HPDE6-E6E7 (cell line): ENCODE data around the gene PDGFA.

Experiments used
- DNase-seq: peaks from one replicate; pipeline ENCODE4 v3.0.0; 2011; ENCODE audit warnings: missing footprints; ENCODE audit errors: extremely low spot score

PDGFA gene

DNA sequence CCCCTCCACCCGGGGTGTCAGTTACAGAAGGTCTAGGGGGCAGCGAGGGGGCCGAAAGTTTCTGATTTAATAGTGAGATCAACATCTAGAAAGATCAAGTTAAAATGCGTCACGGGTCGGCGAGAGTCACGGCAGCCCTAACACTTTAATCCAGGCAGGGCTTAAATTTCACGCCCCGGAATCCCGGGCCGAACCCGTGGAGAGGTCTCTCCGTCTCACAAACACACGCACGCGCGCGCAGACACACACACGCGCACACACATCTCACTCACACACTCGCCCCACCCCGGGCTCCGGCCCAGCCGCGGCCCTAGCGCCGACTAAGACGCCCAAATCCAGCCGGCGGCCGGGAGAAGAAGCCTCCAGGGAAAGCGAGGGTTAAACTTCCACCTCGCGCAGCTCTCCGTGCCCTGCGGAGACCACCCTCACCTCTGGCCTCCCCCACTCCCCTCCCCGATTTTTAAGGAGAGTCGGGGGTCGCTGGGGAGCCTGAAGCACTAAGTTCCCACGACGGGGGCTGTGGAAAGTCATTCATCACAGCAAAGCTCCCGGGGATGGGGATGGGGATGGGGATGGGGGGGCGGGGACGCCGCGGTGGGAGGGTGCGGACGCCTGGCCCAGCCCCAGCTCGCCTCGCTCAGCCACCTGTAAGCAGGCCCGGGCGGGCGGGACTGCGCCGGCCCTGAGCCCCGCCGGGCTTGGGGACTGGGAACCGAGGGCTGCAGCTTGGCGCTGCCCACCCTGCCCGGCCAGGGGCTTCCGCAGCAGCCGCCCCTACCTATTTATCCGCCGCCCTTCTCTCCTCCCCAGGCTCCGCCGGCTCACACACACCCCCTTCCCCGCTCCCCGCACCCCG, 1.6 kb downstream of the PDGFA start:
- DNase-seq = no peak

DNA sequence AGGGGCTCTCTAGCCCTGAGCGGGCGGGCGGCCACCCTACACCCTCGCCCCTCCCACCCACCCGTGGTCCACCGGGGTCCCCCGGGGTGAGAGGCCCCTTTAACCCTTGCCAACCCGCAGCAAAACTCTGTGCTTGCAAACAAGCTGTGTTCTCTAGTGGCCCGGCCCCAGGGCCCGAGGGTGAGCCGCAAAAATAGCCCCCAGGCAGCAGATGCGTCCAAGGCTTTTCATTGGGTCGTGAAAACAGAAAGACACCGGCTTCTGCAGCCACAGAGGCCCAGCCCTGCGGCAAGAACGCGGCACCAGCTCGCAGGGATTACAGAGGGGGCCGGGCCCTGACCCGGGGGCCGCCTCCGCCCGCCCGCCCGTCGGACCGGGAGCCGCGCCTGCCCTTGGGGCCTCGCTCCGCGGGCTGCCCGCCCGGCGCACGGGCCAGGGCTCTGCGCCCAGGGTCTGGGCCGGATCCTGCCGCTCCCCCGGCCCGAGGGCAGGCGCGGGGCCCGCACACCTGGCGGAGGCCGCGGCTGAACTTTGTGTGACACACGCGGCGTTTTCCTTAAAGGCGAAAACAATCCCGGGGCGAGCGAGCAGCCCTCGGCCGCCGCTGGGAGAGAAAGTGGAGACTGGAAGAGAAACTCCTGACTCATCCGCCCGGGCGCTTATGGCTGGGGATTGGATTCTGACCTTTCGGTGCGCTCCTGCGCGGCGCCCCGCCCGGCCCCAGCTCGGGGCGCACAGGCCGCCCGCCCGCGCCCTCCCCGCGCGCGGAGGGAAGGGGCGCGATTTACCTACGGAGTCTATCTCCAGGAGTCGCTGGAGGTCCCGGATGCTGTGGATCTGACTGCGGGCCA, 2.8 kb downstream of the PDGFA start:
- DNase-seq = no peak

DNA sequence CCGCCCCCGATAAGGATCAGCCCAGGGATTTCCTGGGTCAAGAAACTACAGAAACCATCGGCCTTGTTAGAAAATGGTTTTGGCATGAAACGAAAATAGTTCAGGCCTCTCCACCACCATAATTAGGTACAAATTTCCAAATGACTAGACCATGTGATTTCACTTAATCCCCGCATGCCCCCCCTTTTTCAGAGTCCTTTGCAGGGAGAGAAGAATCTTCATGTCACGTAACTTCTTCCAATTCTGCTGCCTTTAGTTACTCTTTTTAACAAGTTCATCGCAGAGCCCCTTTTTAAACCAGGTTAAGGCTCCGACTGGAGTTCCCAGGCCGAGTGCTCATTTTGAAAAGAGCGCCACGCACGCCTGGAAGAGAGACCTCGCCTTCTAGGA, 3.4 kb downstream of the PDGFA start:
- DNase-seq = no peak

DNA sequence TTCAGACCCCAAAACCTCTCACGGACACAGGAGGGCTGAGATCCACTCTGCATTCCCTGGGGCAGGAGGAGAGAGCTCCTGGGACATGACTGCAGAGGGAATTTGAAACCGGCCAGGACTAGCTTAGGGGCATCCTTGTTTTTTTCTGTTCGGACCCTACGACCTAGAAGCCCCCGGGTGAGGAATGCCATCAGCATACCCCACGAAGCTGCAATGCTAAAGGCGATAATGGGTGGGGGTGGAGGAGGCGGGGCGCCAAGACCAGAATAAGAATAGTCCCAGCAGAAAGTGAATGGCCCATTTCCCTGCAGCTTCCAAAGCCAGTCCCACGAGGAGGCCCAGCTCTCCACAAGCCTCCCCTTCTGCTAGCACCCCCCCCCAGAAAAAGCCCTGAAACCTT, 4.0 kb downstream of the PDGFA start:
- DNase-seq = no peak

DNA sequence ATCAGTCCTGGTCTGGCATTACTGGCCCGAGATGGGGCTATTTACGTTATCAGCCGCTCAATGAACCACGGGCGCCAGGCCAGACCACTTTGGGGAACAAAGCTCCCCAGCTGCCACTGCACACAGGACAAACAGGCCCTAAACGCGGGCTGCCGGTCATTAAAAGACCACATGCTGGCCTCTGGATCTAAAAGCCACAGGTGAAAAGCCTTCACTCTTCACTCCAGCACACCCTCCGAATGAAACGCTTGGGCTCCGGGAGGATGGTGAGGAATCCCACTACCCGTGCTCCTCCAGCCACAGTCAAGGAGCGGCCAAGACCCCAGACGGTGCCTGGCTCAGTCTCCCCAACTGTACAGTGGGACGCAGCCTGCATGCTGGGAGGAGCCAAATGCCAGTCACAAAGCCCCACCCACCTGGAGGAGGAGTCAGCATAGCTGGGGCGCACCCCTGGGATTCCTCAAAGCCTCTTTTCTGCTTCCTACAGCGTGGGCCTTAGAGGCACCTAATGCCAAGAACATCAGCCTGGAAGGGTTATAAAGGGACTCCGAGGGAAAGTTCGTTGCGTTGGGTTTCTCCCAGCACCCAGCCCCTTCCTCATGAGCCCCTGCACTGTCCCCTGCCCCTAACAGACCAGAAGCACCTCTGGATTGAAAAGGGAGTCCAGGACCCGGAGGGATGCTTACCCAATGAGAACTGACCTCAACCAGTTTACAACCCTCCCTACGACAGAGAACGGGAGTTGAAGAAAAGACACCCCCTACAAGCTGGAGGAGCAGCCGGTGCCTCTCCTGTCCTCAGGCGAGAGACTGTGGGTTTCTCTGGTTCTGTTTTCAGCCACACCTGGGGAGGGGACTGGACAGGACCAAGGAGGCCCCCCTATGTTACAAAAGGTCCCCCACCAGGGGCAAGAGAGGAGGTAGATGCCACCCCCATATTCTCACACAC, 4.7 kb downstream of the PDGFA start:
- peak; percentile 71 for DNase-seq

DNA sequence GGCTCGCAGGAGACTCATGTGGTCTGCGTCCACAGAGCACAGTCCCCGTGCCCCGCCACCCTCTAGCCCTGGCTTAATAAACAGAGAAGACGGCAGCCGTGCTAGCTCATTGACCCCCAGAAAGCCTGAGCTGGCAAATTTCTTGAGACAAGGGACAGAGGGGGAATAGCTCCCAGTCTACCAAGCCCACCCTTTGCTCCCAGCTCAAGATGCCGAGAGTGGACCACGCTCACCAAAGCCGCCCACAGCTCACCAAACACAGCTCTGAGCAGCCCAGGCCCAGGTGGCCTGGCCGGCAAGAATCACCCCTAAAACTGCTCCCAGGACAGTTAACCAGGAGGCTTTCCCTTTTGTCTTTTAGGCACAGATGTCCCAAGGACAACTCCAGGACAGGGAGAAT, 5.4 kb downstream of the PDGFA start:
- DNase-seq = no peak

DNA sequence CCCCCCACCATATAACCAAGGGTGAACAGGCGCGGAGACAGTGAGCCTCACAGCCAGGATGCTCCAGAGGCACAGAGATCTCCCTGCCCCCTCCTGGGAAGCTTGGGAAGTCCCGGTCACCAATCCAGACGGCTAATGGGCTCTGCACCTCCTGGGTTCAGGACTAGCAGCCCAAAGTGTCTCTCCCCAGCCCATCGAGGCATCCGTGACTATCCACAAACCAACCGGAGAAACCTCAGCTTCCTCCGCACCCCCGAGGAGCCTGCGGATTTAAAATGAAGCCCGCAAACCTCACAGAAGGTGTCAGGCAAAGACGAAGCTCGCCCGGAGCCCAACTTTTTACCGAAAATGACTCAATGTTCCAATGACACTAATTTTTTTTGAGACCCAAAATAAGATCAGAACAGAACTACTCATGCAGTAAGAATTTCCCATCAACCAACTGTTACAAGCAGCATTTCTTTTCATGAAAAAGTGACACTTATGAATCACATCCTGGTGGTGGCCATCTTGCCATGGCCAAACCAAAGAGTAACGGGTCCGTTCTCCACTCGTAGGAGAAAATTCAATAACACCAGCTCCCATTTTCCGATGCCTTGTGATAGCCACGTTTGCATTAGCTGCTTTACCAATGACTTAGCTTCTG, 6.0 kb downstream of the PDGFA start:
- DNase-seq = no peak

DNA sequence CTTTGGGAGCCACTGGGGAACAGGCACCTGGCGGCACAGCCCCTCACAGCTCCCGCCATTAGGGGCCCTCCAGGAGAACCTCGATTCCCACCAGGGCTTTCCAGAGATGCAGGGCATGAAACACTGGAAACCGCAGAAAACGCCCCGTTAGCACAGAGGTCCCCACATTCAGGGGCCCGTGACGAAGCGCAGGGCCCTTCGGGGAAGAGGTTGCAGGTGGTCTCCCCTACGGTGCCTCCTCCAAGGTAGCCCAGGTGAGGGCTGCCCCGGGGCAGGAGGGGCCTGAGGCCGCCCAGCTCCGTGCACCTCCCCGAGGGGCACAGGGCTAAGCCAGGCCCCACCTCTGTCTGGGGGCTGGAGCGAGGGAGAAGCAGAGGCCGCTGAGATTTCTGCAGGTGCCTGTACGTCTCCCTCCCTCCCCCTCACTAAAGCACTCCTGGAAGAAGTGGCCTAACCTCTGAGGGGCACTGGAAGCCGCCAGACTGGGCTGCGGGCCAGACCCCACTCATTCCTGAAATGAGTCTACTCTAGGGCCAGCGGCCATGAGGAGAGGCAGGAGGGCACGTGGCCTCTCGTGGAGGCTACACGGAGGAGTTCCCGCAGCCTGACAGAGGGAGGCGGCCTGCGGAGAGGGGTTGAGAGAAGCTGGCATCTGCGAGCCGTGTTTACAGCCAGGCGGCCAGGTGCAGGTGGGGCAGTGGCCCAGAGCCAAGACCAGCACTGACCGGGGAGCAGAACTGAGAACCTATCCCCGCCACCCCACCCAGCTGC, 6.9 kb downstream of the PDGFA start:
- no peak for DNase-seq

DNA sequence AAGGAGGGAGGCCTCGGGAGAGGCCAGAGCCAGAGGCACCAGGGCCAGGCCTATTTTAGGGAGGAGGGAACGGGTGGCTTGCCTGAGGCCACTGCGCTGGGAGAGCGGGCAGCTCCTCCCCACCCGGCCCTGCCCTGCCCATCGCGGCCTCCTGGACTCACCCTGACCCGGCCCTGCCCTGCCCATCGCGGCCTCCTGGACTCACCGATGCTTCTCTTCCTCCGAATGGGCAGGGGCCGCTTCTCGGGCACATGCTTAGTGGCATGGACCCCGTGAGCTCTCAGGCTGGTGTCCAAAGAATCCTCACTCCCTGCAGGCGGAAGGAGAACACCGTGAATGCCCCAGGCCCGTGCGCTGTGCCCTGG, 7.5 kb downstream of the PDGFA start:
- no peak for DNase-seq

DNA sequence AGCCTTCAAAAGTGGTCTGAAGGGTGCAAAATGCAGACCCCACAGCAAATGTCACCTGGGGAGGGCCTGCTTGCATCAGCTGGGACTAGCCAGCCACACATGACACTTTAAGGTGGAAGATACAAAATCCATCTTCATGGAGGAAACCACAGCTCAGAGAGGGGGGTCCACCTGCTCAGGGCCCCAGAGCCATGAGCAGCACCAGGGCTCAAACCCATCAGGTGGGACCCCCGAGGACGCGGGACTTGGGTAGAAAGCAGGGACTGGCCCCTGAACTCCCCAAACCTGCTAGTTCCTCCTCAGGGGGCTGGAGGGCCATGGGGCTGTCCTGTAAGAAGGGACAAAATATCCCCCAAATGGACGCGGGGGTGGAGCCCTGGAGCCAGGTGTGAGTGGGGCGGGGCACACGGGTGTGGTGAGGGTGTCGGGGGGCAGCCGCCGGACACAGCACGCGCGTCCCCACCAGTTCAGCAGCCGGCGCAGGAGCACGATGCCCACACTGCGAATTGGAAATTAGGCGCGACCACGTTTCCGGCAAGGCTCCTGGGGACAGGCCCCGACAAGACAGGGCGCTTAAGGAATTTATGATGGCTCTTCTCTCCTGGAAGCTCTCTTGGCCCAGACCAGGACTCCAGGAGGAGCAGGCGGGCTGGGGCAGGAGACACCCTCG, 8.0 kb downstream of the PDGFA start:
- DNase-seq = peak; percentile 72

DNA sequence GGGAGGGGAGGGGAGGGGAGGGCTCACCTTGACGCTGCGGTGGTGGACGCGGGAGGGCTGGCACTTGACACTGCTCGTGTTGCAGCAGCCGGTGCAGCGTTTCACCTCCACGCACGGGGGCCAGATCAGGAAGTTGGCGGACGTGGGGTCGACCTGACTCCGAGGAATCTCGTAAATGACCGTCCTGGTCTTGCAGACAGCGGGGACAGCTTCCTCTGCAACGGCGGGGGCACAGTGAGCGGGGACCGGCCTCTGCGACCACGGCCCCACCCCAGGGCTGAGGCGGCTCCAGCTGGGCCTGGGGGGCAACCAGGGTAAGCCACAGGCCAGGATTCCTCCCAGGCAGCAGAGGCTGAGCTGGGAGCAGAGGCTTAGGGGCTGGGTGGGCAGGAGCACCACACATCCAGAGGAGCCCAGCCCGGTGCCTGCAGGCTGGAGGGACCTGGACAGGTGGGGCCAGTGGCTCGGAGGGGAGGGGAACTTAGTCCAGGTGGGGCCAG, 8.8 kb downstream of the PDGFA start:
- DNase-seq = no peak

DNA sequence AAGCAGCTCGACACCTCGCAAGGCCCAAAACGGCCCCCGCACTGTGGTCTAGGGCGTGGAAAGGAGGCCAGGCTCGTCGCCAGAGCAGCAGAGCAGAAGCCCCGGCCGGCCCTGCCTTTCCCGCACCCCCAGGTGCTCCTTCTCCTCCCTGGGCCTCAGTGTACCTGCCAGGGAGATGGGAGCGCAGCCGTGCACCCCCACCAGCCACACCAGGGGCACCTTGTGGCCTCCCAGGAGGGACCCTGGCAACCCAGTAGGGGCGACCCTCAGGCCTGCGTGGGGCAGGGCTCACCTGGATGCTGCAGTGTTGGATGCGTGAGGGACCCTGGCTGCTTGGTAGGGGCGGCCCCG, 9.5 kb downstream of the PDGFA start:
- DNase-seq = no peak

DNA sequence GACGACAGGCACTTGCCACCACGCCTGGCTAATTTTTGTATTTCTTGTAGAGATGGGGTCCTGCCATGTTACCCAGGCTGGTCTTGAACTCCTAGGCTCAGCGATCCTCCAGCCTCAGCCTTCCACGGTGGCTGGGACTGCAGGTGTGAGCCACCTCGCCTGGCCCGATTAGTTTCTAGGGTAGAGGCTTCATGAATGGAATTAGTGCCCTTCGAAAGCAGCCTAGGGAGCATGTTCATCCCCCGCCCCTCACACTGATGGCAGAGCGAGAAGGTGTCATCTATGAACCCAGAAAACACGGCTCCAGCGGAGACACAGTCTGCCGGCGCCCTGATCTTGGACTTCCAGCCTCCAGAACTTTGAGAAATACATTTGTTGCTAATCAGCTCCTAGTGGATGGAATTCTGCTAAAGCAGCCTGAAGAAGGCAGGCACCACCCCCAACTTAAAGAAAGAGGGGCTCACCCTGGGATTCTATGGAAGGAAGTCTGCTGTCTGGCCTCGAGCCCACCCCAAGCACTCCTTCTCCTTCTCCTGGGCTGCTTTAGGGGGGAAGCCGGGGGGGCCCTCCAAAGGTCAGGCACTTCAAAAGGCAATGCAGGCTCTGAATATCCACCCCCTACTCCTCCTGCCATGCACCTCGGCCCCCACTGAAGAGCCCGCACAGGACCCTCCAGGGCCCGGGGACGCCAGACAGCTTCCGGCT, 10.1 kb downstream of the PDGFA start:
- no peak for DNase-seq

DNA sequence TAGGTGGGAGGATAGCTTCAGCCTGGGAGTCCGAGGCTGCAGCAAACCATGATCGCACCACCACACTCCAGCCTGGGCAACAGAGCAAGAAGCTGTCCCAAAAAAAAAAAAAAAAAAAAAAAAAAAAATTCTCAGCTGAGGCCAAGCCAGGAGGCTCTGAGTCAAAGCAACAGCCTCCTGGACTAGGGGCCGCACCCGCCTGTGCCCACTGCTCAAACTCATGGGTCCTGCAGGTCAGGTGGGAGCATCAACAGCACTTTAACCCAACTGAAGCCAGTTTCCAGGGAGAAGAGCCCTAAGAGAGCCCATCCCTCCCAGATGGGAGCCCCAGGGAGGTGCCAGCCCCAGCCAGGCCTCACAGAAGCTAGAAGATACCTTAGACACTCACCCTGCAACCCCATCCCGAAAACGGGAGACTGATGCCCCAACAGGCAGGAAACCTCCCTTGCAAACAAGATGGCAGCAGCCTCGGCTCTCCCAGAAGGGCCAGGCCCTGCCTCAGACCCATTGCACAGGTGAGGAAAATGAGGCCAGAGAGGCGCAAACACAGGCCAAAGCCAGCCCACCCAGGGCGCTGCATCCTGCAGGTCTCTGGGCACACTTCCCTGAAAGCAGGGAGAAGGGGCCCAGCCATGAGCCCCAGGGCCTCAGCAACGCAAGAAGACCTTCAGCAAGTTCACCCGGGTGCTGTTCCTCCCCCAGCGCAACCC, 11.0 kb downstream of the PDGFA start:
- no peak for DNase-seq

DNA sequence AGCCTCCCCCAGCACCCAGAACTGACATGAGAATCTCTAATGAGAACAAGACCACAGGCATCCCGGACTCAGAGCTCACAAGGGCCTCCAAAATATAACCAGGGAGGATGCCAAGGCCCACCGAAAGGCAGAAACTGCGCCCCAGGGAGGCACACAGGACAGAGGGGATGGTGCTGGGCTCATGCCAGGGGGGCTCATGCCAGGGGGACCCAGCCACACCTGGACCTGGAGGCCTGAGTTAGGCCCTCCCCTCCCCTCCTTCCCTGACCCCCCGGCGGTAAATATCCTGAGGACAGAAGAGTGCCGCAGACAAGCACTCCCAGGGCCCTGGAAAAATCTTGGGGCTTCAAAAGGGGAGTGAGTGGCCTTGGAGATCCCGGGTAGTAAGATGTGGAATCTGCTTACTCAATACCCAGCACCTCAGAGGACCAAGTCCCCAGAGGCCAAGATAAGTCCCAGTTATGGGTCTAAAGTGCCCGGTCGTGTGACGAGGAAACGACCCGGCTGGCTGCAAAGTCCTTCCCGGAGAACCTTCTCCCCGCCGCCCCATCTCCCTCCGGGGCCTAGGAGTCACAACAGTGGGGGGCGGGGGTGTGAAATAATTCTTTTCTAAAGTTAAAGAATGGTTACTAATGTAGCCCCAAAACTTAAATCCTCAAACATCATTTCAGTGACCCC, 11.9 kb downstream of the PDGFA start:
- no peak for DNase-seq

DNA sequence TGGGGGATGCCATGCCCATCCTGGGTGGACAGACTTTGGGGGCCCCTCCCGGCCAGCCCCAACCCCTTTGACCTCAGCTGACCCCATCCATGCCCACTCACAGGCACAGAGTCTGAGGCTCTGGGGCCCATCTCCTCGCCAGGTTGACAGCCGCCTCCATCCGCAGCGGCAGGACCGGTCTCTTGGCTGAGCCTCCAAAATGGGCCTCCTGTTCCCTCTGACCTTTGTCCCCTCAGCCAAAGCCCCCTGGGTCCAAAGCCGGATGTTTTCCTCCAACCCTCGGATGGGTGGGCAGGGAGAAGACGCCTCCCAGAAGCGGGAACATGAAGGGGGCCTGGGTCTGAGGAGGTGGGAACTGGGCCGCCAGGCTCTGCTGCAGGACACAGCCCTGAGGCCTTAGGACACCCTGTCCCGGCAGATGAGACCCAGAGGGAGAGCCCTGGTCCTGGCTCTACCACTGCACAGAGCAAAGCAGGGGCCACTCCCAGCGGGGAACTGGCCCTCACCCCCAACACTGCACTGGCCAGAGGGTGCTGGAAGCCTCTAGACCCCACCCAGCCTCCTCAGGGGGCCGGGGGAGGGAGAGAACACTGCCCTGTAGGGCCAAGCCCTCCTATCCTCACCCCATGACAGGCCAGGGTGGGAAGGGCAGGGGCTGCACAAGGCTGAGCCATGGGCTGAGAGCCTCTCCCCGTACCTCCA, 12.6 kb downstream of the PDGFA start:
- no peak for DNase-seq

DNA sequence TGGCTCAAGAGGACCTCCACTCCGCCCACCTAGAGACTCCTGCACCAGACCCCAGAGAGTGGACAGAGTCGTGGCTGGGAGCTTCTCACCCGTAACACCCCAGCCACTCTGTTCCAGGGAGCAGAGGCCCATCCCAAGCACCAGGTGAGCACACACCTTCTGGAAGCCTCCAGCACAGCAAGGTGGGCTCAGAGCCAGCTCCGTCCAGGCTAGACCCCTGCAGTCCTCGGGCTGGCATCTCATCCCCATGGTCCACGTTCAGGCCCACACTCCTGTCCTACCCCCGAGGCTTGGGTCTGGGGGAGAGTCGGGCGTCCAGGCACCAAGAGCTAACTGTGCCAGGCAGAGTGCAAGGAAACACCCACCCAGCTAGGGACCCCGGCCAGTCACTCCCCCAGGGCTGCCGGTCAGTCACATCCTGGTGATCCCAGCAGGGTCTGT, 13.2 kb downstream of the PDGFA start:
- no peak for DNase-seq
